Astrocyte (in vitro differentiated cells and primary cell): ENCODE results near the gene HMCN1.

Experiments
- CTCF ChIP-seq: IDR thresholded peaks from 2 replicates; pipeline ENCODE4 v1.5.1; 2011; ENCODE audit warnings: low read depth, mild to moderate bottlenecking, inconsistent platforms, low read length, moderate library complexity; ENCODE audit not compliant: insufficient read depth
- EZH2 ChIP-seq: IDR thresholded peaks from 2 replicates; pipeline ENCODE4 v1.6.1; 2012; ENCODE audit warnings: mild to moderate bottlenecking, low read length, inconsistent platforms; ENCODE audit not compliant: insufficient read depth

GRCh38 chr1:185996211-185996610, 262.0 kb downstream of the HMCN1 start:
- TF ChIP-seq CTCF, result no peak
- TF ChIP-seq EZH2, result no peak
